Aorta (tissue), 5 donors: ENCODE data around the gene PC. TPM values are rescaled to one million over a fixed set of nuclear protein-coding genes. Genes with fewer than 3 reads are reported as not detected.

Experiments
- ATAC-seq: fragments of 200-7000 bp; cut with Tn5 transposase; one replicate; pipeline ENCODE4 v1.9.1; 2022; ENCODE audit warnings: moderate library complexity; ENCODE audit not compliant: low FRiP score
- DNase-seq, 2 donors: peaks; one replicate each; pipeline ENCODE4 v3.0.0-alpha.2; 2020
- H3K27ac ChIP-seq, 2 donors: one replicate each; pipeline ENCODE4 v1.5.1; 2013; ENCODE audit warnings: low read length in 2 of 2, mild to moderate bottlenecking in 2 of 2, moderate library complexity in 2 of 2, control low read depth in 1 of 2, inconsistent platforms in 1 of 2, low read depth in 1 of 2
- H3K27me3 ChIP-seq, 2 donors: one replicate each; pipeline ENCODE4 v1.6.1; 2013; ENCODE audit warnings: control low read depth in 1 of 2, low read length in 1 of 2, mild to moderate bottlenecking in 1 of 2, moderate library complexity in 1 of 2; ENCODE audit not compliant: insufficient read depth in 2 of 2, control insufficient read depth in 1 of 2
- H3K36me3 ChIP-seq, 2 donors: one replicate each; pipeline ENCODE4 v1.6.1; 2013; ENCODE audit warnings: control low read depth in 1 of 2, low read length in 1 of 2, mild to moderate bottlenecking in 1 of 2; ENCODE audit not compliant: insufficient read depth in 2 of 2, control insufficient read depth in 1 of 2
- H3K4me1 ChIP-seq, 2 donors: one replicate each; pipeline ENCODE4 v1.6.1; 2013; ENCODE audit warnings: low read length in 2 of 2, control low read depth in 1 of 2, mild to moderate bottlenecking in 1 of 2, moderate library complexity in 1 of 2; ENCODE audit not compliant: insufficient read depth in 2 of 2, control insufficient read depth in 1 of 2
- H3K4me3 ChIP-seq, 2 donors: one replicate each; pipeline ENCODE4 v1.5.1; 2013; ENCODE audit warnings: low read length in 2 of 2, control low read depth in 1 of 2, mild to moderate bottlenecking in 1 of 2
- H3K9me3 ChIP-seq: one replicate; pipeline ENCODE4 v1.6.1; 2013; ENCODE audit warnings: mild to moderate bottlenecking, low read length; ENCODE audit not compliant: control insufficient read depth
- WGBS, 2 donors: extraction: QIAGEN DNeasy Blood & Tissue Kit; methylation state at CpG; one replicate each; pipeline ENCODE4 v1.1.7; 2013; 5-methylcytosine and 5-hydroxymethylcytosine counted together
- intact Hi-C, 2 donors: fragments of 100-400 bp; cut with DNase I; formaldehyde crosslinking; loops; one replicate each; pipeline versions ENCODE4 v1.14.2 to v1.15.0; 2022
- polyA plus RNA-seq, 2 donors: library from polyadenylated mRNA; stranded (reverse); fragments of 200-250 nt; gene quantifications; one replicate each; pipeline ENCODE4 v1.2.3, GENCODE V29; 2013
- total RNA-seq, 2 donors: library from RNA; stranded (reverse); fragmentation: NEBNext Ultra II Directional; extraction: Animal tissue kit (Norgen Biotek cat#: 25700); gene quantifications; one replicate each; pipeline ENCODE4 v1.2.1, GENCODE V29; 2021
- donor health status: healthy with polysubstance abuse.
- donor health status: Bipolar disorder and iron deficiency.
- donor health status: DM: no; HTN: no; CAD: no.
- donor health status: DM: no; HTN: no; CAD: no.
- donor health status: DM: yes; HTN: yes; CAD: no.

PC gene
- total and polyA plus RNA-seq, 4 donors = 12.6 to 22.7 (median 14.8) TPM

DNA sequence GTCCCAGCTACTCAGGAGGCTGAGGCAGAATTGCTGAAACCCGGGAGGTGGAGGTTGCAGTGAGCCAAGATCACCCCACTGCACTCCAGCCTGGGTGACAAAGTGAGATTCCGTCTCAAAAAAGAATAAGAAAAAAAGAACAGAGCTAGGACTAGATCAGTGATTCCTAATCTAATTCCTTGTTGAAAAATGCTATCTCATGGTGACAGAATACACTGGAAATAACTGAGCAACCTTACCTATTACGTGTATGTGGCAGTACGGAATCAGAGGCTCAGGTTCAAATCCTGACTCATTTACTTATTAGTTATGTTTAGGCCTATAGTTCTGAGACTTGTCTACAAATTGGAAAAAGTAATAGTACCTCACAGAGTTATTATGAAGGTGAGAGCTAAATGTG, 134.5 kb downstream of the PC start:
- DNase-seq (no peak), ATAC-seq (no peak)
- Histone ChIP-seq H3K4me3 (no peak overlapping the region), H3K27me3 (no peaks in the 10 kb centered on the region), H3K36me3 (peaks cover 0 to 5% of the 10 kb centered on the region in 2 donors), H3K27ac (no peak overlapping the region), H3K4me1 (no peaks in the 10 kb centered on the region), H3K9me3 (no peaks in the 10 kb centered on the region)
- intact Hi-C loops = no loop called here
- WGBS, 2 donors = 93 to 96% methylated on average over 4 of the region's 4 CpGs

DNA sequence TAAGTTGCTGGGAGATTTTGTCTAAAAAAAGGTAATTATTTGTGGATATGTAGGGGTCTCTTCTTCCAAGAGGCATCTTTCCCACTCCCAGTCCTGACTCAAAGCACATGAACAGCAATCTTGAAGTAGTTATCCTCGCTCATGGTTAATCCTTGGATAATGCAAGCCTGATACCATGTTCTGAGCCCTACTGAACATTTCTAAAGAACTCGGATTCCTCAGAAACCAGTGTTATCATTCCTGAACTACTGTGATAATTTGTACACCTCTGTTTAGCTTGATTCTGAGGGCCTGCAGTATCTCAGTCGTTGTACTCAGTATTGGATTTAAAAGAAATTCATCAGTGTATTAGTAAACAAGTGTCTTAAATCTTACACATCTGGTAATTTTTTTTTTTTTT, 137.3 kb downstream of the PC start:
- Histone ChIP-seq H3K4me3 (no peak overlapping the region), H3K36me3 (peaks cover 0 to 5% of the 10 kb centered on the region in 2 donors), H3K27me3 (no peaks in the 10 kb centered on the region), H3K9me3 (no peaks in the 10 kb centered on the region), H3K4me1 (no peaks in the 10 kb centered on the region), H3K27ac (no peak overlapping the region)
- 84 to 90% methylated on average over 3 of the region's 3 CpGs for WGBS, 2 donors
- DNase-seq (no peak), ATAC-seq (no peak)
- intact Hi-C loops = no loop called here

DNA sequence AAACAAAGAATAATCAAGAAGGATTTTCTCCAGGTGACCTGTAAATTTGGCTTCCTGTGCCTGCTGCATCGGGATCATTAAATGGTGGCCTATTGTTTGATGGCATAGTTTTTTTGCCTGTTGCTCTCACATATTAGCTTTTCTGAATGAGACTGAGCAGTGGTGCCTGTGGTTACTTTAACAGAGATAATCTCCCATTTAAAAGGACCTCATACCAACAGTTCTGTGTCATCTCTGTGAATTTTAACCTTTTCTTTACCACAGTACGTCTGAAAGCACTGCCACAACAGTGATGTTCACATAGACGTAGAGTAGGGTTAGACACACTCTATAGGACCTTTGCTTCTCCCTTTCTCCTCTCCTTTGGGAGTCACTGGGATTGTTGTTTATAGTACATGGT, 137.8 kb downstream of the PC start:
- H3K4me3 ChIP-seq = no peak overlapping the region
- H3K27me3 ChIP-seq = no peaks in the 10 kb centered on the region
- DNase-seq (no peak), ATAC-seq (no peak)
- 86 to 88% methylated on average over 3 of the region's 3 CpGs for WGBS, 2 donors
- peaks cover 0 to 5% of the 10 kb centered on the region in 2 donors for H3K36me3 ChIP-seq
- intact Hi-C loops = no loop called here
- H3K9me3 ChIP-seq = no peaks in the 10 kb centered on the region
- no peaks in the 10 kb centered on the region for H3K4me1 ChIP-seq
- no peak overlapping the region for H3K27ac ChIP-seq

DNA sequence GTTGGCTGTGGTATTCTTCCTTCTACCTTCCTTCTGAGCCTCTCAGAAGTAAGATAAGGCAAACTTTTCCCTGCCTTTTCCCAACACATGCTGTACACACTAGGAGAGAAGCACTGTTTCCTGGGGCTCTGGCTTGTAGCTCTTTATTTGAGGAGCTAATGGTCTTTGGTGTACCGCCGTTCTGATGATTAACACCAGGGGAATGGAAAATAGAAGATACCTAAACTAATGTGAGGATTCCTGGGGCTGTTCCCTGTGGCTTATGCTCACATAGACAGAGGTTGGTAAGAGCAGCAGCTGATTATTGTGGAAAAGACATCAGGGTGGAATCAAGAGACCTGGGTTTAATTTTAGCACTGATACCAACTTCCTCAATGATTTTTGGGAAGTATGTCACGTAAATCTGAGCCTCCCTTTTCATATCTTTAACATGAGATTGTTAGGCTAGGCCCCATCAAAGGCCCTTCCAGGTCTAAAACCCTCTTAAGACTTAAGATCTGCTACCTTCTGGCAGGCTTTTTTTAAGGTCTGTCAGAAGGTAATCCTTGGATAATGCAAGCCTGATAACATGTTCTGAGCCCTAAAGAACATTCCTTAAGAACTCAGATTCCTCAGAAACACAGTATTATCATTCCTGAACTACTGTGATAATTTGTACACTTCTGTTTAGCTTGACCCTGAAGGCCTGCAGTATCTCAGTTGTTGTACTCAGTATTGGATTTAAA, 139.8 kb downstream of the PC start:
- intact Hi-C loops = no loop called here
- 86% methylated on average over 3 of the region's 3 CpGs for WGBS, 2 donors
- no peaks in the 10 kb centered on the region for H3K4me1 ChIP-seq
- no peaks in the 10 kb centered on the region for H3K27me3 ChIP-seq
- H3K36me3 ChIP-seq = peaks cover 0 to 5% of the 10 kb centered on the region in 2 donors
- no peak for ATAC-seq
- no peak overlapping the region for H3K27ac ChIP-seq
- no peaks in the 10 kb centered on the region for H3K9me3 ChIP-seq
- no peak overlapping the region for H3K4me3 ChIP-seq
- DNase-seq = no peak

DNA sequence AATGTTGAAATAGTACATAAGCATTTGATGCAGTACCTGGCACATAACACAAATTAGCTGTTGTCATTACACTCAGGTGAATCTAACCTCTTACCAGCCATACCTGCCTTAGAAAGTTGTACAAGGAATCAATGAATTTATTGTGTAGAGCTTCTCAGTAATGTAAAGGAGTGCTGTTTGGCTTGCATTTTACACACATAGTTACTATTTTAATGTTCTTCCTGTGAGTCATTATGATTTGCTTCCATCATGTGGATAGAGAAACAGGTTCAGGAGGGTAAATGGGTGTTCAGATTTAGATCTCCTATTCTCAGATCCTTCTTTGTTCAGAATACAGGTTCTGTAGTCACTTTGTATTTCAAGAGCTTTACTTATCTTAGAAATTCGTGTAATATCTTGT, 142.5 kb downstream of the PC start:
- intact Hi-C loops = no loop called here
- ATAC-seq = no peak
- no peaks in the 10 kb centered on the region for H3K9me3 ChIP-seq
- no peaks in the 10 kb centered on the region for H3K27me3 ChIP-seq
- H3K27ac ChIP-seq = no peak overlapping the region
- 37 to 76% methylated on average over 1 of the region's 1 CpG for WGBS, 2 donors
- DNase-seq = no peak
- H3K36me3 ChIP-seq = no peaks in the 10 kb centered on the region
- H3K4me1 ChIP-seq = no peaks in the 10 kb centered on the region
- H3K4me3 ChIP-seq = no peak overlapping the region

DNA sequence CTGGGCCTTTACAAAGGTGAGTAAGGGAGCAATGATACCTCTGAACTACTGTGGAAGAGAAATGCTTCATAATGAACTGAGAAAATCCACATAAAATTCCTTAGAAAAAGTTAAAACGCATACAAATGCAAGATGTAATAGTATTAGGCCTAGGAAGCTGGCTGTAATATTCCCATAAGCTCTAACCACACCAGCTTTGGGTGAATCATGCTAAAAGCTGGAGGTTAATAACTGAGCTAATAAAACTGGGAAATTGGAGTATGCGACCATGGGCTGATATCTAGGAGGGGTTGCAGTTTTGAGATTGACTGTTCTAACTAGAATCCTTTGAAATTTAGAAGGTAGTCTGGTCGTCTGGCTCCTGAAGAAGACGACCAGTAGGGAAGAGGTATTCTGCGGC, 143.5 kb downstream of the PC start:
- Histone ChIP-seq H3K27ac (no peak overlapping the region), H3K27me3 (no peaks in the 10 kb centered on the region), H3K36me3 (no peaks in the 10 kb centered on the region), H3K4me3 (no peak overlapping the region), H3K4me1 (no peaks in the 10 kb centered on the region), H3K9me3 (no peaks in the 10 kb centered on the region)
- no peak for ATAC-seq
- intact Hi-C loops = no loop called here
- 92% methylated on average over 5 of the region's 5 CpGs for WGBS, 2 donors
- no peak for DNase-seq

DNA sequence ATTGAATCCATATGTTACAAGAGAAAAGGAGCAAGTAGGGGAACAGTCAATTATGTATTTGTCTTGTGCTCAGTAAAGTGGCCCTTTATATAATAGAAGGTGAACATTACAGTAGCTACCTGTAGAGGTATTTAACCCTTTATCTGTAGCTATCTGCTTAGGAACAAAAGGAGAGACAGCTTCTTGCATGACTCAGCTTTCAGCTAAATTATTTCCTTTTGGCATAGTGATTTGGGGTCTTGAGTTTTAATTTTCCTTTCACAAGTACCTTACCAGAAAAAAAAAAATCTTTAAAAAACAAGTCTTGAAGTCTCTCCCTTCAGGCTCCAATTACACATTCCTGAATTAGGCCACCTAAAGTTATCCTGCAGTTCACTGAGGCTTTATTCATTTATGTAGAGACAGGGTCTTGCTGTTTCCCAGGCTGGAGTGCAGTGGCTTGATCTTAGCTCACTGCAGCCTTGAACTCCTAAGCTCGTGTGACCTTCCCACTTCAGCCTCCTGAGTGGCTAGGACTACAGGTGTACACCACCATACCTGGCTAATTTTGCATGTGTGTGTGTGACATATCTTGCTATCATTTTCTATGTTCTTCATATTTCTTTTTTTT, 147.5 kb downstream of the PC start:
- intact Hi-C loops = no loop called here
- Histone ChIP-seq H3K27ac (no peak overlapping the region), H3K27me3 (no peaks in the 10 kb centered on the region)

DNA sequence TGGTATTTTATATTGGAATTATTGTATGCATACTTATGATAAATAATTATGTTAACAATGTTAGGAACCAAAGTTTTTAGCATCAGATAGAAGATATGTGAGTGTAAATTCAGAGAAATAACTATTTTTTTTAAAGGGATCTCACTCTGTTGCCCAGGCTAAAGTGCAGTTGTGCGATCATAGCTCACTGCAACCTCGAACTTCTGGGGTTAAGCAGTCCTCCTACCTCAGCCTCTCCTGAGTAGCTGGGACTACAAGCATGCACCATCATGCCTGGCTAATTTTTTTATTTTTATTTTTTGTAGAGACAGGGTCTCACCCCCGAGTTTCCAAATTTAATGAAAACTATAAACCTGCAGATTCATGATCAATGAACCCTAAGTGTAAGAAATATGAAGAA, 148.6 kb downstream of the PC start:
- Histone ChIP-seq H3K27ac (no peak overlapping the region), H3K4me1 (no peaks in the 10 kb centered on the region), H3K4me3 (no peak overlapping the region), H3K27me3 (no peaks in the 10 kb centered on the region), H3K9me3 (no peaks in the 10 kb centered on the region), H3K36me3 (no peaks in the 10 kb centered on the region)
- ATAC-seq (no peak), DNase-seq (no peak)
- intact Hi-C loops = no loop called here
- 91 to 95% methylated on average over 3 of the region's 3 CpGs for WGBS, 2 donors

More for the DNA sequence above, 147.5 kb downstream of the PC start:
- H3K9me3 ChIP-seq = no peaks in the 10 kb centered on the region
- ATAC-seq (no peak), DNase-seq (no peak)
- no peaks in the 10 kb centered on the region for H3K4me1 ChIP-seq
- 95 to 97% methylated on average over 1 of the region's 1 CpG for WGBS, 2 donors
- H3K36me3 ChIP-seq = no peaks in the 10 kb centered on the region
- no peak overlapping the region for H3K4me3 ChIP-seq

DNA sequence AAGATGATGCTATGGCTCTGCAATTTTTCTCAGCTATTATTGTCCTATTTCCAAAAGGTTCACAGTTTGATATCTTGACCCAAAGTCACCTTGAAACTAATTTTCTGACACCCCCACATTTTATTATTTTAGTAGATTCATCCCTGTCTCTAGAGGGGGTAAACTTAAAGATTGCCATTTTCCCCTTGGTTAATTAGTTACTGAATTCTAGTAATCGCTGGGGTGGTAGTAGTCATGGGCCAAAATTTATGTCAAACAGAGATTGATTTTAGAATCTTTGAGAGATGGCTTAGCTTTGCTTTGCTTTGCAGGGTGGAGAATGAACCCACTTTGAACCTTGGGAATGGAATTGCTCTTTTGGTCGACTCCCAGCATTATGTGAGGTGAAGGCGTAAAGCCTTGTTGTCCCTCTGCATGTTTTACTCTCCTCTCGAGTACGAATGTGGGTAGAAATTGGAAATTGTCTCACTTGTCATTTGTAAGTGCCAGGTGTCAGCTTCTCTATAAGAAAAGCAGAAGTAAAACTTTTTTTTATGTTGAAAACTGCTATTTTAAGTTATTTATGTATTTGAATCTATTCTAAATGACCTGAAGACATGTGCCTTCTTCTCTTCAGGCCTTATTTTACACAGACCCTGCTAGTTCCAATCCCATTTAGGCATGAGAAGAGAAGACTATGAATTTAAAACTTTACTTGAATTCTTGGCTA, 157.3 kb downstream of the PC start:
- DNase-seq (no peak), ATAC-seq (no peak)
- WGBS, 2 donors = 90 to 92% methylated on average over 5 of the region's 5 CpGs
- Histone ChIP-seq H3K9me3 (no peaks in the 10 kb centered on the region), H3K4me3 (no peak overlapping the region), H3K4me1 (no peaks in the 10 kb centered on the region), H3K36me3 (no peaks in the 10 kb centered on the region), H3K27ac (no peak overlapping the region), H3K27me3 (no peaks in the 10 kb centered on the region)
- intact Hi-C loops = no loop called here
